GM18519 (cell line): ENCODE data around the gene IFIT1B.

Experiments used
- ATAC-seq: cut with Tn5 transposase; IDR thresholded peaks from one replicate; pipeline ENCODE4 v1.9.1; 2021; ENCODE audit warnings: mild to moderate bottlenecking, moderate library complexity; ENCODE audit not compliant: unreplicated experiment, low FRiP score

IFIT1B gene

DNA sequence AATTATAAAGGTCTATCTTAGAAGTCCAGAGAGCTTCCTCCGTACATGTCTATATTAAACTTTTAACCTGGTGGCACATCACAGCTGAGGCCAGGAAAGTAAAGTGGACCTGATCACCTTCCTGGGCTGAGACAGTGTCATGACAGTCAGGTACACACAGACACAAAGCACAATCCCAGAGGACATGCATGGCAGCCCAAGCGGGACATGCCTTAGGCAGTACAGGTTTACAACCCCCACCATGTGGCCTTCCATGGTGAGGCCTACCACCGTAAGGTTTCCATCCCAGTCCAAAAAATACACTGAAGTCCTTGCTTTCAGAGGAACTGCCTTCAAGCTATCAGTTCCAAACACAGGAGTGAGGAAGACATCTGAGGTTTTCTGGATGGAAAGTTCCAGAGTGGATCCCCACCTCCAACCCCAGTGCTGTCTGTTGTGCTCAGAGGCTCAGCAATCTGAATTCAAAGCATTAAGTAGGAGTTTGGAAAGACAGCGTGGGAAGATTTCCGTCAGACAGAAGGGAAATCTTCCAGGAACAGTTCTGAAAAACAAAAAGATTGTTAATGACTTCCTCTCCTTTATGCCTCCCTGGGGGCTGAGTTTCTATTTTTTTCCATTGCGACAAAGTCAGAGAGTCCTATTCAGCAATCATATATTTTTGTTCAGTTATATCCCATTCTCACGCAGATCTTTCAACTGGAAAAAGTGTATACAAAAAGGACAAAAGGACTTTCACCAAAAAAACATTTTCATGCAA, 30.0 kb upstream of the IFIT1B start:
- ATAC-seq: no peak

DNA sequence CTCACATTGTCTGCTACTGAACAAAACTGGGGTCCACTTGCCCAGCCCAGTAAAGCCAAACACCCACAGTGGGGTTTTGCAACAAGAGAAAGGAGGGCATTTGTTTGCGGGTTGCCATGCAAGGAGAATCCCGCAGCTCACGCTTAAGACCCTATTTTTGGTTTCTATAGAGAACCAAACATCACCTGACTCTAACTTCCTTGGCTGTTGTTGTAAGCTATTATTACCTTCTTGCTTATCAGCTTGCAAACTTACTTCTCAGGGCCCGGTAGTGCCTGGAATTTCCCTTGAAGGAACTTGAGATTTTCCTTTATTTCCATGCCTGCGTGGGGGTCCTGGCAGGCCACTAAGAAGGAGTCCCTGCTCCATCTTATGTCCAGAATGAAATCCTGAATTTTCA, 29.4 kb upstream of the IFIT1B start:
- ATAC-seq: no peak

DNA sequence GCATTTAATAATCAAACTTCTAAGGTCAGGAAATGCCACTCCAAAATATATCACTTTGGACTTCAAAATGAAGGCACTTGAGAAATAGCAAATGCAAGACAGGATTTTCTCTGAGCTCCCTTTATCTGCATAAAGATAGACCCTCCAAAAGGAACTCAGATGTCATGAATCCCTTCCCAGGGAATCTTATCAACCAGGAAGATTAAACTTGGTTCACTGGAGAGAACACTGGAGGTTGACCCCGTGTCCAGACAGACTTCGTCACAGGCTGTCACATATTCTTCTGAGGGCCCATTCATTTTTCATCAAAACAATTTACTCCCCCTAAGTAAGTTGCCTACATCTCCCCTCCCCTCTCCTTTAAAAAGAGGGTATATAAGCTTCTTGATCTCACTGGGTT, 28.9 kb upstream of the IFIT1B start:
- no peak for ATAC-seq

DNA sequence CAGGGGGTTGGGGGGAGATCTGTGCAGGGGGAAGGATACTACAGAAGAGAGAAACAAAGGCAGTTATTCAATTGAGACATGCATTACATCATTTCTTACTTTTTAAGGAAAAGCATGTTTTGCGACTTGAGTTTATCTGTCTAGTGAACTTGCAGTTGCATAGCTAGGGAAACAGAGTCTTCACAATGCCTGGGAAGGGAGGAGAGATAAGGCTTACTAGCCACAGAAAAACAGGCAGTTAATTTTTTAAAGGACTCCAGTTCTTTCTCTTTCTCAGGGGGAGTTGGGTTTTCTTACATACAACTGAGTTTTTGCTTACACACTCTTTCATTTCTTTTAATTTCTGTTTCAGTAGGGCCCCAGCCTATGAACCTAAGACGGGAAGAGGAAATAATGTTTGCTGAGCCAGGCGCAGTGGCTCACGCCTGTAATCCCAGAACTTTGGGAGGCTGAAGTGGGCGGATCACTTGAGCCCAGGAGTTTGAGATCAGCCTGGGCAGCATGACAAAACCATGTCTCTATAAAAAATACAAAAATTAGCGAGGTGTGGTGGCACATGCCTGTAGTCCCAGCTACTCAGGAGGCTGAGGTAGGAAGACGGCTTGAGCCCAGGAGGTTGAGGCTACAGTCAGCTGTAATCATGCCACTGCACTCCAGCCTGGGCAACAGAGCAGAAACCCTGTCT, 27.1 kb upstream of the IFIT1B start:
- peak; percentile 23 for ATAC-seq

DNA sequence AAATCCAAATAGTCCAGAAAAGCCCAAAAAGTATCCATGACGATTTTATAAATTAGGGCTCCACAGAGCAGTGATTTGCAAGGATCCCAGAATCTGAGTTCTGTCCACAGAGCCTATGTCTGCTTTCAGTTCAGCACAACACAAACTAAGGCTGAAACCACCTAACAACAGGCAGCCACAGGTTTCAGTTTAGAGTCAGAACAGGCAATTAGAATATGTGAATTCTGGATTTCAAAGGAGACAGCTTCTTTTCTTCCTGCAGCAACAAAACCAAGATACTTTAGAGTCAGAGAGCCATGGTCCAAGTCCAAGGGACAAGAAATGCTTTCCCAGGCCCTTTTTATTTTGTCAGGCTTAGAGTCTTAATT, 26.5 kb upstream of the IFIT1B start:
- ATAC-seq: peak; percentile 82

DNA sequence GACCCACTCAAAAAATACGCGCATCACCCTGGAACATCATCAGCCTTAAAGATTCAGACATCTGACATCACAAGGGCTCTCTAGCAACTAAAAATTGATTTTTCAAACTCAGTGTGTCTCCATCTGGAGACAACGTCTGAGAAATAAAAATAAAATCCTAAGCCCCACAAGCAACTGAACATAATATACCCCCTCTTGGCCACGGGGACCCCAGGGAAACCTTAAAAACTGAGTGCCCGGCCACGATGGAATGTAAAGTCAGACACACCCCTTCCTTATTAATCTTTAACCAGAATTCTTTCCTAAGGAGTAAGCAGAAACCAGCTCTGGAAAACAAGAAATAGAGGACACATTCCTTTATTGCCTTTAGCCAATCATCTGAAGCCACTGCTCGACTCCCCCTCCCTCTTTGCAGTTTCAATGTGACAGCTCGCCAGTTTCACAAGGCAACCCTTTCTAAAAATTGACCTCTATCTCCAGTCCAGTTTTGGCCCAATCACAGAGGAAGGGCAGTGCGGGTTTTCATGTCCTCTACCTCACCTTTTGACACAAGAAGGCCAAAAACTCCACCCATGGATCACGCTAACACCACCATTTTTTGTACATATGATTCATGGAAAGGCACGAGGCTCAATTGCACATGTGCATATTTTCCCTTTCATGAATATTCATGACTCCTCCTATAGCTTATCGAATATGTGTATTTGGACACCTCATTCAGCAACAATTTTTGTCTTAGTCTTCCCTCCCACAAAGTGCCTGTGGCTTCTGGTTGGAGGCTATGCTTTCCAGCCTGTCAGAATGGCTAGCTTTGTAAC, 25.9 kb upstream of the IFIT1B start:
- no peak for ATAC-seq

- ATAC-seq: no peak
Observed at GRCh38 chr10:89352802-89353201, 25.1 kb upstream of the IFIT1B start.

DNA sequence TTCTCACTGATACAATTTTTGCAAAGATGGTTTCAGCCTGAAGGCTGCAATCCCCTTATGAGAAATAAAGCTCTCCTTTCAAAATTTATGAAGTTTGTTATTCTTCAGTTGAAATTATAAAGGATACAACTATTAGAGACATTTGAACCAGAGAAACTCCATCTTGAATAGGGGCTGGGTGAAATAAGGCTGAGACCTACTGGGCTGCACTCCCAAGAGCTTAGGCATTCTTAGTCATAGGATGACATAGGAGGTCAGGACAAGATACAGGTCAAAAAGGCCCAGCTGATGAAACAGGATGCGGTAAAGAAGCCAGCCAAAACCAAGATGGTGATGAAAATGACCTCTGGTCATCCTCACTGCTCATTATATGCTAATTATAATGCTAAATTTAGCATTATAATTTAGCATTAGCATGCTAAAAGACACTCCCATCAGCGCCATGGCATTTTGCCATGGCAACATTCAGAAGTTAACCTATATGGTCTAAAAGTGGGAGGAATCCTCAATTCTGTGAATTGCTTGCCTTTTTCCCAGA, 22.4 kb upstream of the IFIT1B start:
- no peak for ATAC-seq

DNA sequence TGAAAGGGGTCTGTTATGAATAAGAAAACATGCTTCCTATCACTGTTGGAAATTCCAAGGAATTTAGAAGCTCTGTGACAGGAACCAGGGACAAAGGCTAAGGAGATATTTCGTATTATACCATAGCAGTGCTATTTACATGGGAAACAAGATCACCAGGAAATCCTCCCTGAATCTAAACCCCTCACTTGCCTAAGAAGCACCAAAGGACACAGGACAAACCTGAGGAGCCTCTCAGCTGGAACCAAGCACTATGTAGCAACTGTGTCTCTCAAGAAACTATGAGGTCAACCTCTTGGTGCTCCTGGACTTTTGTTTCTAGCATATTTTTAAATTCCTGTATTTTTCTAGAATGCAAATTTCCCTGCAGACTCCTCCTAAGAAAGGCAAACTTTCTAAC, 20.8 kb upstream of the IFIT1B start:
- ATAC-seq: no peak

DNA sequence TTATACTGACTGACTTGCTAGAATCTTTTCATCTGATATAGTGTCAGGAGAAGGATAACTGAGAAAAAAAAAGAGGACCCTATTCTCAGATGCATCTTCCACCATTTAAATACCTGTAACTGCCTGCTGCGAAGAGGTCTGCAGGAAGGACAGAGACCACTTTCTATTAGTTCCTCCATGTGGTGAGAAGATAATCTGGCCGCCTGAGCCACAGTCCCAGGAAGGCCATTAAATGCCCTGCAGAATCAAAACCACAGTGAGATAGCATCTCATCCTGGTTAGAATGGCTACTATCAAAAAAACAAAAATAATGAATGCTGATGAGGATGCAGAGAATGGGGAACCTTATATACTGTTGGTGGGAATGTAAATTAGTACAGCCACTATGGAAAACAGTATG, 19.9 kb upstream of the IFIT1B start:
- no peak for ATAC-seq

GRCh38 chr10:89360157-89360556, 17.7 kb upstream of the IFIT1B start:
- ATAC-seq: no peak

DNA sequence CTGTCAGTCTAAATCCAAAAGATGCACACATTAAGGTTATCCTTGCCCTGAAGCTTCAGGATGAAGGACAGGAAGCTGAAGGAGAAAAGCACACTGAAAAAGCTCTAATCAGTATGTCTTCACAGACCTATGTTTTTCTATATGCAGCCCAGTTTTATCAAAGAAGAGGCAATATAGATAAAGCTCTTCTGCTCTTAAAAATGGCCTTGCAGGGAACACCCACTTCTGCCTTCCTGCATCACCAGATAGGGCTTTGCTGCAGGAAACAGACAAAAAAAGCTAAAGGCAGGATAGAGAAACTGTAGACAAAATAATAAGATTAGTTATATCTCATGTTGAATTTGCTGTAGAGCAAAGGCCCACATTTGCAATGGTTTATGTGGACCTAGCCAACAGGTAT, 14.9 kb upstream of the IFIT1B start:
- ATAC-seq: no peak

- ATAC-seq: no peak
Observed at GRCh38 chr10:89363729-89364442, 14.0 kb upstream of the IFIT1B start.

- ATAC-seq: no peak
Observed at GRCh38 chr10:89364531-89364930, 13.3 kb upstream of the IFIT1B start.

GRCh38 chr10:89367529-89367928, 10.3 kb upstream of the IFIT1B start:
- peak; percentile 82 for ATAC-seq

- ATAC-seq: no peak
Observed at GRCh38 chr10:89368129-89368528, 9.7 kb upstream of the IFIT1B start.

DNA sequence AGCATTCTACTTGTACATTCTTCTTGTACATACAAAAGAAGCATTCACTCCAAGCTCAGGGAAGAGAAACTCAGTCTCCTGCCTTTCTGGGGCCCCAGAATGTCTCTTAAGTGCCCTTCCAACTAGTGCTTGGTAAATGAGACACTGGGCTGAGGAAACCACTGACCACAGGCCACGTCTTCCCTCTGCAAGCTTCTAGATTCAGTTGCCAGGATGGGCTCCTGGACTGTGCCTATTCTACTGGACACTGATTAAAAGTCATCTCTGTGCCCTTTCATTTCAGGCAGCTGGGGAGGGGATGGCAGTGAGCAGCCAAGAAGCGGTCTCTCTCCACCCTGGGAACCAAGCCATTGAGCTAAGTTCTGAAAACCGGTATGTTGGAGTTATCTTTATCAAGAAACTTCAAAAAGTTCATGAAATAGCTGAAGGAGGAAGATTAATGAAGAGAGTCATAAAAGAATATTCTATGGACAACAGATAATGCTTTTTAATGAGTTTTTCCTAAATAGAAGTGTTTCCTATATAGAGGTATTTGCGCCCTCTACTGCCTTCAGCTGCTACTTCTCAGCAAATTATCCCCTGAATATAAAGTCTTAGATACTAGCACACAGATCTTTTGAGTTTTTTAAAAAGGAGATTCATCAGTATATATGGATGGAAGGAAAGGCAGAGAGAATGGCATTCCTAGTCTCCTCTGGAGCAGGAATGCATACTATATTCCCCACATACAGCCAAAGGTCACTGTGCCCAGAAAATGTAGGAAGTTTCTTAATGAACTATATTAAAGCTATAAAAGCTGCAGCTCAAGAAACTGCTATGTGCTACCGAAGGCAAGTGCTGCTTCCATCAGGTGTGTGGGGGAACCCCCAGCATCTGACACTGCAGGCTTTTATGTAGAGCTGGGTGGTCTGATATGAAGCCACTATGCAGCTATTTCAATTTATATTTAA, 8.4 kb upstream of the IFIT1B start:
- ATAC-seq: no peak

- ATAC-seq: no peak
Observed at GRCh38 chr10:89371079-89371478, 6.8 kb upstream of the IFIT1B start.

DNA sequence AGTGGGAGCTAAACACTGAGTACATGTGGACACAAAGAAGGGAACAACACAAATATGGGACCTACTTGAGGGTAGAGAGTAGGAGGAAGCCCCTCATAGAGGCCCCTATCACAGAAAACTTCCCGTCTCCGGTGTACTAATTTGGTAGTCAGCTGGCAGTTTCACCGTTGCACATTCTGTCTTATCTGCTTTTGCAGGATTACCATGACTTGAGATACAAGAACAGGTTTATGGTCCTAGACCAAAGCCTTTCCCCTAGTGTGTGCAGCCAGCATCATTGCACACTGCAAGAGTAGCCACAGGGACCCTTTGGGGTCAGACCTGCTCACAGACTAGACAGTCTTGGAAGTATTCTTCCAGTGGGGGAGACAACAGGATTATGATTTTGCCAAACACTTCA, 5.9 kb upstream of the IFIT1B start:
- no peak for ATAC-seq
